HEK293 (cell line): Measurements from ENCODE around the gene MRPS2.

Experiments
- BCL11B ChIP-seq: fragments of 450-650 bp; formaldehyde crosslinking; IDR thresholded peaks from 2 replicates; pipeline ENCODE4 v1.5.1; 2016; ENCODE audit warnings: low read depth, missing biosample characterization, missing genetic modification characterization
- CTCF ChIP-seq: fragments of 450-650 bp; formaldehyde crosslinking; IDR thresholded peaks from 2 replicates; pipeline ENCODE4 v1.5.1; 2016; ENCODE audit warnings: missing biosample characterization, missing genetic modification characterization
- EGR2 ChIP-seq: fragments of 450-650 bp; formaldehyde crosslinking; IDR thresholded peaks from 2 replicates; pipeline ENCODE4 v1.5.1; 2016; ENCODE audit warnings: low read depth, missing biosample characterization, missing genetic modification characterization
- GLI4 ChIP-seq: fragments of 450-650 bp; formaldehyde crosslinking; IDR thresholded peaks from 2 replicates; pipeline ENCODE4 v1.5.1; 2016; ENCODE audit warnings: missing biosample characterization, missing genetic modification characterization
- GLIS2 ChIP-seq: fragments of 450-650 bp; formaldehyde crosslinking; IDR thresholded peaks from 2 replicates; pipeline ENCODE4 v1.5.1; 2016; ENCODE audit warnings: missing biosample characterization, missing genetic modification characterization
- KLF1 ChIP-seq: fragments of 450-650 bp; formaldehyde crosslinking; IDR thresholded peaks from 2 replicates; pipeline ENCODE4 v1.5.1; 2016; ENCODE audit warnings: missing biosample characterization, missing genetic modification characterization
- KLF8 ChIP-seq: fragments of 450-650 bp; formaldehyde crosslinking; IDR thresholded peaks from 2 replicates; pipeline ENCODE4 v1.5.1; 2016; ENCODE audit warnings: missing biosample characterization, missing genetic modification characterization
- MEIS1 ChIP-seq: sonication (generic); formaldehyde crosslinking; IDR thresholded peaks from 2 replicates; pipeline ENCODE4 v1.8.1; 2022; ENCODE audit warnings: missing genetic modification reagents, mild to moderate bottlenecking, borderline replicate concordance
- PRDM1 ChIP-seq: fragments of 450-650 bp; formaldehyde crosslinking; IDR thresholded peaks from 2 replicates; pipeline ENCODE4; 2016; ENCODE audit warnings: missing biosample characterization, missing genetic modification characterization
- SCRT1 ChIP-seq: fragments of 450-650 bp; formaldehyde crosslinking; IDR thresholded peaks from 2 replicates; pipeline ENCODE4 v1.5.1; 2016; ENCODE audit warnings: missing biosample characterization, missing genetic modification characterization, borderline replicate concordance
- SCRT2 ChIP-seq: fragments of 450-650 bp; formaldehyde crosslinking; IDR thresholded peaks from 2 replicates; pipeline ENCODE4 v1.5.1; 2016; ENCODE audit warnings: missing biosample characterization, missing genetic modification characterization
- YY2 ChIP-seq: fragments of 450-650 bp; formaldehyde crosslinking; IDR thresholded peaks from 2 replicates; pipeline ENCODE4 v1.5.1; 2016; ENCODE audit warnings: missing biosample characterization, missing genetic modification characterization
- ZBTB1 ChIP-seq: fragments of 450-650 bp; formaldehyde crosslinking; IDR thresholded peaks from 2 replicates; pipeline ENCODE4 v1.5.1; 2016; ENCODE audit warnings: missing biosample characterization, missing genetic modification characterization
- ZBTB17 ChIP-seq: fragments of 450-650 bp; formaldehyde crosslinking; IDR thresholded peaks from 2 replicates; pipeline ENCODE4 v1.5.1; 2016; ENCODE audit warnings: missing biosample characterization, missing genetic modification characterization
- ZBTB26 ChIP-seq: fragments of 450-650 bp; formaldehyde crosslinking; optimal IDR thresholded peaks from 2 replicates; pipeline ENCODE3; 2016; ENCODE audit warnings: missing biosample characterization, mild to moderate bottlenecking, missing genetic modification characterization
- ZBTB48 ChIP-seq: fragments of 450-650 bp; formaldehyde crosslinking; IDR thresholded peaks from 2 replicates; pipeline ENCODE4 v1.5.1; 2016; ENCODE audit warnings: missing biosample characterization, missing genetic modification characterization
- ZBTB7A ChIP-seq: fragments of 450-650 bp; formaldehyde crosslinking; IDR thresholded peaks from 2 replicates; pipeline ENCODE4 v1.5.1; 2016; ENCODE audit warnings: low read depth, missing biosample characterization, missing genetic modification characterization
- ZFHX2 ChIP-seq: fragments of 450-650 bp; formaldehyde crosslinking; conservative IDR thresholded peaks from 2 replicates; pipeline ENCODE4 v1.5.1; 2016; ENCODE audit warnings: missing biosample characterization, missing genetic modification characterization
- ZFP69B ChIP-seq: fragments of 450-650 bp; formaldehyde crosslinking; IDR thresholded peaks from 2 replicates; pipeline ENCODE4 v1.5.1; 2016; ENCODE audit warnings: missing biosample characterization, missing genetic modification characterization
- ZNF138 ChIP-seq: fragments of 450-650 bp; formaldehyde crosslinking; IDR thresholded peaks from 2 replicates; pipeline ENCODE4 v1.5.1; 2016; ENCODE audit warnings: missing biosample characterization, missing genetic modification characterization, borderline replicate concordance
- ZNF174 ChIP-seq: fragments of 450-650 bp; formaldehyde crosslinking; IDR thresholded peaks from 2 replicates; pipeline ENCODE4 v1.5.0; 2017; ENCODE audit warnings: missing biosample characterization, mild to moderate bottlenecking, missing genetic modification characterization
- ZNF175 ChIP-seq: fragments of 450-650 bp; formaldehyde crosslinking; IDR thresholded peaks from 2 replicates; pipeline ENCODE4 v1.5.1; 2016; ENCODE audit warnings: missing biosample characterization, missing genetic modification characterization
- ZNF202 ChIP-seq: fragments of 450-650 bp; formaldehyde crosslinking; IDR thresholded peaks from 2 replicates; pipeline ENCODE4 v1.5.1; 2016; ENCODE audit warnings: missing biosample characterization, missing genetic modification characterization, borderline replicate concordance
- ZNF221 ChIP-seq: fragments of 450-650 bp; formaldehyde crosslinking; IDR thresholded peaks from 2 replicates; pipeline ENCODE4 v1.5.1; 2017; ENCODE audit warnings: missing biosample characterization, missing genetic modification characterization, borderline replicate concordance
- ZNF223 ChIP-seq: fragments of 450-650 bp; formaldehyde crosslinking; IDR thresholded peaks from 2 replicates; pipeline ENCODE4 v1.5.1; 2016; ENCODE audit warnings: missing biosample characterization, missing genetic modification characterization
- ZNF239 ChIP-seq: fragments of 450-650 bp; formaldehyde crosslinking; IDR thresholded peaks from 2 replicates; pipeline ENCODE4 v1.5.1; 2016; ENCODE audit warnings: missing biosample characterization, missing genetic modification characterization
- ZNF423 ChIP-seq: fragments of 450-650 bp; formaldehyde crosslinking; IDR thresholded peaks from 2 replicates; pipeline ENCODE4 v1.5.1; 2016; ENCODE audit warnings: missing biosample characterization, missing genetic modification characterization
- ZNF555 ChIP-seq: fragments of 450-650 bp; formaldehyde crosslinking; conservative IDR thresholded peaks from 2 replicates; pipeline ENCODE4 v1.5.1; 2017; ENCODE audit warnings: missing biosample characterization, mild to moderate bottlenecking, missing genetic modification characterization, inconsistent platforms
- ZNF610 ChIP-seq: fragments of 450-650 bp; formaldehyde crosslinking; IDR thresholded peaks from 2 replicates; pipeline ENCODE4 v1.5.1; 2016; ENCODE audit warnings: missing biosample characterization, missing genetic modification characterization, borderline replicate concordance
- ZNF777 ChIP-seq: fragments of 450-650 bp; formaldehyde crosslinking; IDR thresholded peaks from 2 replicates; pipeline ENCODE4 v1.5.1; 2017; ENCODE audit warnings: missing biosample characterization, missing genetic modification characterization, borderline replicate concordance
- ZNF785 ChIP-seq: fragments of 450-650 bp; formaldehyde crosslinking; IDR thresholded peaks from 2 replicates; pipeline ENCODE4 v1.5.1; 2016; ENCODE audit warnings: missing biosample characterization, missing genetic modification characterization
- TF ChIP-seq, protein P1 (sequence below): fragments of 450-650 bp; IDR thresholded peaks from 2 replicates; pipeline ENCODE4 v1.5.1; 2018; ENCODE audit warnings: missing biosample characterization, mild to moderate bottlenecking, missing genetic modification characterization
- TF ChIP-seq, protein P2 (sequence below): fragments of 450-650 bp; formaldehyde crosslinking; IDR thresholded peaks from 2 replicates; pipeline ENCODE4 v1.5.1; 2017; ENCODE audit warnings: missing biosample characterization, missing genetic modification characterization
- TF ChIP-seq, protein P3 (sequence below): fragments of 450-650 bp; formaldehyde crosslinking; IDR thresholded peaks from 2 replicates; pipeline ENCODE4 v1.5.1; 2016; ENCODE audit warnings: missing biosample characterization, missing genetic modification characterization

Gene MRPS2

DNA sequence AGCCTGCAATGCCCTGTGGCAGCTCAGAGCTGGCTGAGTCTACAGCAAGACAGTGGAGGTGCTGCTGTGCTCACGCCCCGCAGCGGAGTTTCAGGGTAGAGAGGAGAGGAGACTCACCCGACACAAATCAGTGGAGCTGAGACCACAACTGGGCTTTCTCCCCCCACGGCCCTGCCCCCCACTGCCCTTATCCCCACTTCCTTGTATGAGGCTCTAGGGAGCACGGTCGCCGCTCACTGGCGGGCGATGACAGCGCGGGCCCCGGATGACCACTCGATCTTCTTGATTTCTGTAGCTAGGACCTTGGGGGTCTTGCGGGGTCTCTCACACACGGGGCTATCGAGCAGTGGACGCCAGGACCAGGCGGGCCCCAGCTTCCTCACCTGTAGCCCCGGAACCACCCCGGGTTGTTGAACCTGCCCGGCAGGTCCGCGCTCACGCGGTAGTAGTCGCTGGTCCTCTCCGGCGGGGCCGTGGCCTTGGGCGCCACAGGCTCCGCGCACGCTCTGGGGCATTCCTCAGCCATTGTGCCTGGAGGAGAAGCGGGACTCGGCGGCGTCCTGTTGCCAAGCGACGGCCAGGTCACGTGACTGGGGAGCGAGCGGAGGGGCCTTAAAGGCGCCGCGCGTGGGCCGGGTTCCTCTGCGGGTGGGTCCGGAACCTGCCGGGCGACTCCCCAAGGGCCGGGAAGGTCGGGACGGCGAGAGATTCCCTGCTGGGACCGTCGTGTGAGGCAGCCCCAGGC lies 984 bp upstream of the MRPS2 start (continued):
- TF ChIP-seq ZFHX2 (tag by site-specific recombination) (peak; percentile 44; the same call in 1 of the 2 replicates), ZNF777 (tag by site-specific recombination) (no peak), ZNF239 (no peak), KLF1 (tag by site-specific recombination) (peak; percentile 38), ZBTB1 (no peak), ZBTB48 (tag by site-specific recombination) (no peak), KLF8 (tag by site-specific recombination) (peak; percentile 68), ZFP69B (tag by site-specific recombination) (peak; percentile 91), ZNF223 (tag by site-specific recombination) (no peak), YY2 (tag by site-specific recombination) (peak; percentile 74; the same call in 1 of the 2 replicates), PRDM1 (no peak), MEIS1 (no peak), SCRT1 (no peak; the same call in 1 of the 2 replicates), ZNF175 (tag by site-specific recombination) (no peak), ZNF202 (tag by site-specific recombination) (no peak), ZNF174 (tag by site-specific recombination) (no peak), GLI4 (tag by site-specific recombination) (no peak), EGR2 (tag by site-specific recombination) (peak; percentile 44), ZBTB7A (tag by site-specific recombination) (peak; percentile 24; the same call in 1 of the 2 replicates), ZNF785 (no peak), ZNF610 (tag by site-specific recombination) (no peak), ZNF423 (0 out of 2 replicates have a peak, but pooled peaks have one; percentile 13), CTCF (tag by site-specific recombination) (peak; percentile 79; the same call in 1 of the 2 replicates), BCL11B (tag by site-specific recombination) (no peak), ZNF555 (tag by site-specific recombination) (no peak), SCRT2 (tag by site-specific recombination) (peak; percentile 70), ZBTB26 (peak; percentile 45), ZNF221 (tag by site-specific recombination) (no peak), GLIS2 (tag by site-specific recombination) (no peak; the same call in none of the 2 replicates), ZBTB17 (tag by site-specific recombination) (peak; percentile 76), ZNF138 (tag by site-specific recombination) (no peak)
- TF ChIP-seq, protein P1, sequence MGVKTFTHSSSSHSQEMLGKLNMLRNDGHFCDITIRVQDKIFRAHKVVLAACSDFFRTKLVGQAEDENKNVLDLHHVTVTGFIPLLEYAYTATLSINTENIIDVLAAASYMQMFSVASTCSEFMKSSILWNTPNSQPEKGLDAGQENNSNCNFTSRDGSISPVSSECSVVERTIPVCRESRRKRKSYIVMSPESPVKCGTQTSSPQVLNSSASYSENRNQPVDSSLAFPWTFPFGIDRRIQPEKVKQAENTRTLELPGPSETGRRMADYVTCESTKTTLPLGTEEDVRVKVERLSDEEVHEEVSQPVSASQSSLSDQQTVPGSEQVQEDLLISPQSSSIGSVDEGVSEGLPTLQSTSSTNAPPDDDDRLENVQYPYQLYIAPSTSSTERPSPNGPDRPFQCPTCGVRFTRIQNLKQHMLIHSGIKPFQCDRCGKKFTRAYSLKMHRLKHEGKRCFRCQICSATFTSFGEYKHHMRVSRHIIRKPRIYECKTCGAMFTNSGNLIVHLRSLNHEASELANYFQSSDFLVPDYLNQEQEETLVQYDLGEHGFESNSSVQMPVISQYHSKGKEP (tag by site-specific recombination) = 0 out of 2 replicates have a peak, but pooled peaks have one; percentile 10
- TF ChIP-seq, protein P2, sequence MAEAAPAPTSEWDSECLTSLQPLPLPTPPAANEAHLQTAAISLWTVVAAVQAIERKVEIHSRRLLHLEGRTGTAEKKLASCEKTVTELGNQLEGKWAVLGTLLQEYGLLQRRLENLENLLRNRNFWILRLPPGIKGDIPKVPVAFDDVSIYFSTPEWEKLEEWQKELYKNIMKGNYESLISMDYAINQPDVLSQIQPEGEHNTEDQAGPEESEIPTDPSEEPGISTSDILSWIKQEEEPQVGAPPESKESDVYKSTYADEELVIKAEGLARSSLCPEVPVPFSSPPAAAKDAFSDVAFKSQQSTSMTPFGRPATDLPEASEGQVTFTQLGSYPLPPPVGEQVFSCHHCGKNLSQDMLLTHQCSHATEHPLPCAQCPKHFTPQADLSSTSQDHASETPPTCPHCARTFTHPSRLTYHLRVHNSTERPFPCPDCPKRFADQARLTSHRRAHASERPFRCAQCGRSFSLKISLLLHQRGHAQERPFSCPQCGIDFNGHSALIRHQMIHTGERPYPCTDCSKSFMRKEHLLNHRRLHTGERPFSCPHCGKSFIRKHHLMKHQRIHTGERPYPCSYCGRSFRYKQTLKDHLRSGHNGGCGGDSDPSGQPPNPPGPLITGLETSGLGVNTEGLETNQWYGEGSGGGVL (tag by site-specific recombination) = peak; percentile 29; the same call in 1 of the 2 replicates
- TF ChIP-seq, protein P3, sequence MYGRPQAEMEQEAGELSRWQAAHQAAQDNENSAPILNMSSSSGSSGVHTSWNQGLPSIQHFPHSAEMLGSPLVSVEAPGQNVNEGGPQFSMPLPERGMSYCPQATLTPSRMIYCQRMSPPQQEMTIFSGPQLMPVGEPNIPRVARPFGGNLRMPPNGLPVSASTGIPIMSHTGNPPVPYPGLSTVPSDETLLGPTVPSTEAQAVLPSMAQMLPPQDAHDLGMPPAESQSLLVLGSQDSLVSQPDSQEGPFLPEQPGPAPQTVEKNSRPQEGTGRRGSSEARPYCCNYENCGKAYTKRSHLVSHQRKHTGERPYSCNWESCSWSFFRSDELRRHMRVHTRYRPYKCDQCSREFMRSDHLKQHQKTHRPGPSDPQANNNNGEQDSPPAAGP (tag by site-specific recombination) = peak; percentile 52
